Inferior parietal cortex (tissue), 1 donor: ENCODE results near the gene ARHGEF1.

Experiments
- DNase-seq: peaks from one replicate; pipeline ENCODE4 v3.0.0-alpha.2; 2016; ENCODE audit errors: extremely low spot score

ARHGEF1 gene

GRCh38 chr19:41882568-41883462, at the start of gene ARHGEF1:
TSS of gene ARHGEF1 (plus strand) at chr19:41883184. CDS start at chr19:41888083, 4,899 bp downstream.
- DNase-seq, result no peak

DNA sequence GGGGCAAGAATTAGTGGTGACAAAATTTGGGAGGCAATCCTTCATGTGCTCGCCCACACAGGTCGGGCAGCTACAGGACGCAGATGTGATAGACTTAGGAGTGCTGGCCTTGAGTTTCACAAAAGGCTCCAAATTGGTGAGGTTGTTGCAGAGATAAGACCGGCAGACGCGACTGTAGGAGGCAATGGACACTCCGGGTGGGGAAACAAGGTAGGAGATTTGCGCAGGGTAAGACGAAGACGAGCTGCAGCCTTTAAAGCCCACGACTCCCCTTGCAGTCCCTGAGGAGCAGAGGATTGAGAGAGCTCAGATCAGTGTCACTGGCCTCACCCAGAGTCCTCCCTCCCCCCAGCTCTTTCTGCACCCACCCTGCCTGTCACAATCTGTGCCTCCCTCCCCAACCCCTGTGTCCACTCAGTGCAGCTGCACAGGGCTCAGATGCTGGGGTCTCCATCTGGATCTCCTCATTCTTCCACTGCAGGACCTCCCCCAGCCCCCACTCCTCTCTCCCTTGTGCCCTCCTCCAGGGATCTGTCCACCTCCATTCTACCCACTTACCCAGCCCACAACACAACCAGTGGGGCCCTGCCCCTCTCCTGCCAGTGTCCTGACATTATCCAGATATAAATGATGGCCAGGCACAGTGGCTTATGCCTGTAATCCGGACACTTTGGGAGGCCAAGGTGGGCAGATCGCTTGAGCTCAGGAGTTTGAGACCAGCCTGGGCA, 44.8 kb upstream of the ARHGEF1 start:
- no peak for DNase-seq

GRCh38 chr19:41839211-41839610, 43.8 kb upstream of the ARHGEF1 start:
- DNase-seq, result no peak

- DNase-seq, result no peak
Measured at GRCh38 chr19:41843371-41843770, 39.6 kb upstream of the ARHGEF1 start.

GRCh38 chr19:41844601-41845000, 38.4 kb upstream of the ARHGEF1 start, which contains the start of gene LYPD4:
TSS of gene LYPD4 (minus strand) at chr19:41844683. CDS start at chr19:41839285, 5,398 bp downstream.
- no peak for DNase-seq

DNA sequence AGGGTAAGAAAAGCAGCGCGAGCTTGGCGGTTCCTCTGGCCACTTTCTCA, 38.2 kb upstream of the ARHGEF1 start, which contains the start of gene DMRTC2:
DMRTC2 (plus strand) TSS at position 42 of the 50 bp plus-strand sequence. CDS start 2,387 bp downstream, outside the sequence.
- DNase-seq, result no peak

- no peak for DNase-seq
Measured at GRCh38 chr19:41845051-41845590, 37.9 kb upstream of the ARHGEF1 start.

GRCh38 chr19:41847351-41848105, 35.5 kb upstream of the ARHGEF1 start:
- no peak for DNase-seq

GRCh38 chr19:41848666-41849065, 34.3 kb upstream of the ARHGEF1 start:
- no peak for DNase-seq

- no peak for DNase-seq
Measured at GRCh38 chr19:41849067-41849466, 33.9 kb upstream of the ARHGEF1 start.

GRCh38 chr19:41850381-41850780, 32.6 kb upstream of the ARHGEF1 start:
- no peak for DNase-seq

DNA sequence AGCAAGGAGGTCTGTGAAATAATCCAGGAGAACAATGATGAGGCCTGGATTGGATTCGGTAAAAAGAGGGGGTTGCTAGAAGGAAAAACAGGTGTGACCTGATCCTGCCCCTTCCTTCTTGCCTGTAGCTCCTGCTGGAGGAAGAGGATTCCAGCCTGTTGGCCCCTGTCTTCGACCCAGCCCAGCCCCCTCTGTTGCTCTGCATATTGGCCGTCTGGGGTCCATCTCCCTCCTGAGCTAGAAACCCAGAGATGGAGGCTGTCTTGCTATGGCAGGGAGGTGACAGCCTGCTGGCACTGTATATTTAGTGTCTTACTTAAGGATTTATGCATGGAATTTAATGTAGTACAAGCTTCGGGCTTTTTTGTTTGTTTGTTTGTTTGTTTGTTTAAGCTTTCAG, 31.5 kb upstream of the ARHGEF1 start:
- DNase-seq, result no peak

- DNase-seq, result no peak
Measured at GRCh38 chr19:41853344-41853743, 29.6 kb upstream of the ARHGEF1 start.

DNA sequence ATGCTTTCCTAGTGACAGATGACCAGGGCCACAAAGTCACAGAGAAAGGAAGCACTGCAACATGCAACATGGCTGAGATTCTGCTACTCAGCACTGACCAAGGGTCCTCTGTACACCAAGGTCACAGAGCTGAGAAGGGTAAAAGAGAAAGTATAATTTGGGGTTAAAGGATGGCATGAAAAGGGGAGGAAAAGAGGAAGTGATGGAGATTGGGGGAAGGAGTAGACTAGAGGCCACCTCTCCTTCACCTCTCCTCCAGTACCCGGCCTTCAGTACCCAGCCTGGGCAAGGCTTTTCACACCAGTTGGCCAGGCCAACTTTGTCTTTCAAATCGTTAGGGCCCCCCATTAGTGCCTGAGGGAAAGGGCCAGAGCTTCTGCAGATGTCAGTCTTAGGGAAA, 29.2 kb upstream of the ARHGEF1 start:
- no peak for DNase-seq

DNA sequence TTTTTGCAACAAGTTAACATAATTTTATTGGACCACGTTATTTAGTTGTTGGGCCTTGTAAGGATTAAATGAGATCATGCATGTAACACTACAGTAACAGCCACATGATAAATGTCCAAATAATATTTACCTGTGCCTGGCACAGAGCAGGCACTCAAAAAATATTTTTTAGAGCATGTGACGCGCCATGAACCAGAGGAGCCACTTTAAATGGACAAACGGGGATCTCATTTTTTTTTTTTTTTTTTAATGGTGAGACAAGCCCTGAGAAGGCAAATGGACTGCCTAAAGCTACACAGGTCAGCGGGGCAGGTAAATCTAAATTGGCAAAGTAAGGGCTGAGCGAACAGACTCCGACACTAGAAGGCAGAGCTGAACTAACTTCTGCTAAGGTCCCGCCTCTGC, 23.8 kb upstream of the ARHGEF1 start:
- no peak for DNase-seq

- DNase-seq, result peak; percentile 100
Measured at GRCh38 chr19:41859618-41860418, 23.2 kb upstream of the ARHGEF1 start, which contains the start of gene RPS19. TSS of gene RPS19 (plus strand) at chr19:41860255. CDS start at chr19:41860775, 520 bp downstream.

DNA sequence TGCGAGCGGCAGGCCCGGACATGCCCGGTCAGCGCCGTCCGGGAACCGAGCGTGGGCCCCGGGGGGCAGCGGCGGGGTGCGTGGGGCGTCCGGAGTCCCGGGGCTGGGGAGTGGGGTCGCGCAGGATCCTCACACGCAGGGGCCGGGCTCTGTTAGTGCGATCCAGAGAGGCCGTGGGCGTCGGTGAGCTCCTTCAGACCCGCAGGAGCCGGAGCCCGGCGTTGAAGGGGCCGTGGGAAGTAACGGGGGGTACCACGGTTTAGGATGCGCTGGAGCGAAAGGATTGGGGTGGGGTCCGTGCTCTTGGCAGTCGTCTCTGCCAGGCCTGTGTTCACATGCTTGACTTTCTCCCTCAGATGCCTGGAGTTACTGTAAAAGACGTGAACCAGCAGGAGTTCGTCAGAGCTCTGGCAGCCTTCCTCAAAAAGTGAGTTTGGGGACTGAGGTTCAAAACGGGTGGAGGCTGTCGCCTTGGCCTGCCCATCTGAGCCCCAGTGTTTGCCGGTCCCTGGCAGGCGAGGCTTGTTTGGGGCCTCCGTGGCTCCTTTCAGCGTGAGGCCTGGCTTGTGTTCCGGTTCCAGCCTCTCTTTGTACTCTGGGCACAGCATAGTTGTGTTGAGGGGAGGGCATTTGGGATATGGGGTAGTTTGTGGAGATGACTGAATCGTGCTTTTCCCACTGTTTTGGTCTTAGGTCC, 22.4 kb upstream of the ARHGEF1 start:
- DNase-seq, result no peak

- no peak for DNase-seq
Measured at GRCh38 chr19:41861116-41861768, 21.7 kb upstream of the ARHGEF1 start.

GRCh38 chr19:41861846-41862245, 21.1 kb upstream of the ARHGEF1 start:
- no peak for DNase-seq

DNA sequence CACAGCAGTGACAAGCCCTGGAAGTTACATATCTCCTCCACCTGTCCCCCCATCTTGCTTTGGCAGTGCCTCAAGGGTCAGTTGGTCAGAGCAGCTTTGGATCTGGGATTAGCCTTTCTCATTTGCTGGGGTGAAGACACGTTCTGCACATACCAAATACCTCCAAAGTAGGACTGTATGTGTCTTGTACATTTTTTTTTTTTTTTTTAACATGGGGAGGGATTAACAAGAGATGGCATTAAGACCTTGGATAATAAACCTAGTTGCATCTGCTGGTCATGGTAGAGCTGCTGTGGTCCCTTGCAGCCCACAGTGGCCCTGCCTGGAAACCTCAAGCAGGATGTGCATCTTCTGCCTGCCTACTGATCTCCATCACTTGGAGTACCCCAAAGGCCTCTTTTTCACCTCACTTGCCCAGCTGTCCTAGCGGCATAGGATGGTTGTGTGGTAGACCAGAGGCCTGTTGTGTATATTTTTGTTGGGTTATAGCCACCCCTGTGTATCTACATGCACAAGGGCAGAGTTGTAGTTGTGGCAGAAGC, 20.5 kb upstream of the ARHGEF1 start:
- DNase-seq, result no peak
